NCI-H446 (cell line): ENCODE data around the gene MAFF.
"Not testable (repeated sequence)": the region's sequence is repeated elsewhere in the genome, so short reads cannot be mapped to it uniquely, and the experiment has no call there.

ENCODE experiments used
- DNase-seq, 2 experiments: peaks; one replicate each; lab custom pipeline; 2025; lab: John Stamatoyannopoulos, UW

MAFF gene

DNA sequence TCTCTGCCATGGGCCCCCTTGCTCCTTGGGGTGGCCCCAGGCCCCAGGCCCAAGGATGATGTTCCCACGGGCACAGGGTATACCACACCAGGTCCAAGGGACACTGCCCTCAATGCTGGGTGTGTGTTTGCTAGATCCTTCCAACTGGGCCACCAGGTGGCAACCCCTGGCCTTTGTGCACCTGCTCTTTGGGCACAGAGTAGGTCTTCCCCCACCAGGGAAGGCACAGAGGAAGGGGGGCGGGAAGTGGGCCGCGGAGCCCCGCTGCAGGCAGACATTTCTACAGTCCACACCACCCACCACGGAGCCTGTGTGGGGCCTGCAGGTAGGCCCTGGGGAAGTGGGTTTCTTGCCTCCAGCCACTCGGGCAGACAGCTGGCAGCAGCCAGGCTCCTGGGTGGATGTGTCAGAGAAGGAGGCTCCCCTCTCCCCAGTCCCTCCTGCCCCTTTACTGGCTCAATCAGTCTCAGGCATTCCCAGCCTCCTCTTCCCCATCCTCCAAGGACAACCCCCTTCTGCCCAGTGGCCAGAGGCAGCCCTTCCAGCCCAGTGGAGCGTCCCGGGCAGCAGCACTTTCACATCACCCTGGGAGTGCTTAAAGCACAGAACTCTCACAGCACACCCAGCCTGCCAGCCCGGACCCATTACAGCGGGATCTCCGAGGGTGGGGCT is 21.6 kb downstream of the MAFF start:
- DNase-seq = no peak

DNA sequence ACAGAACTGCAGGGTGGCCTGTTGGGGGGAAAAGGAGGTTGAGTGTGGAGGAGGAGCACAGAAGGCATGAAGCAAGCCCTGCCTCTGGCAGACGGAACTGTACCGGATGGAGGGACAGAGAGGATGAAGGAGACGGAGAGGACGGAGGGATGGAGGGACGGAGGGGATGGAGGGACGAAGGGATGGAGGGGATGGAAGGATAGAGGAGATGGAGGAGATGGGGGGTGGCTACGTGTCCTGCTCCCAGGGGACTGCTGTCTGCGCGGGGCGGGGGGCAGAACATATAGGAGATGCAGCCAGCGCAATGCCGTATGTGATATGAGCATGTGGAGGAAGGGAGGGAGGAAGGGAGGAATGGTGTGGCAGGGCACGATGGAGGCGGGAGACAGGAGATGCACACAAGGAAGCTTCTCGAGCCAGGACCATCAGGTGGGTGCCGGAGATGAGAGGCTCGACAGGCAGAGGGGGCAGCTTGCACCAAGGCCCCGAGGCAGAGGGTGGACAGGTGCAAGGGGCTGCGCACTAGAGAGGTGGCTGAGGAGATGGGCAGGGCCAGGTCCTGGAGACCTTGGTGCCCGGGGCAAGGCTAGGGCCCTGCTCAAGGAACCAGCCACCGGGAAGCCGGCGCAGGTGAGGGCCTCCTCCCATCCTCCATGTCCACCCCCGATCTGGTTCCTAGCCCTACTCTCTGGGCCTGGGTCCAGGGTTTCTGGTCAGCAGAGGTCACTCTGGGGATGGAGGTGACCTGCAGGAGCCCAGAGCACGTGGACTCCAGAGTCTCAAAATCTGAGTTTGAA is 25.3 kb downstream of the MAFF start:
- no peak for DNase-seq

DNA sequence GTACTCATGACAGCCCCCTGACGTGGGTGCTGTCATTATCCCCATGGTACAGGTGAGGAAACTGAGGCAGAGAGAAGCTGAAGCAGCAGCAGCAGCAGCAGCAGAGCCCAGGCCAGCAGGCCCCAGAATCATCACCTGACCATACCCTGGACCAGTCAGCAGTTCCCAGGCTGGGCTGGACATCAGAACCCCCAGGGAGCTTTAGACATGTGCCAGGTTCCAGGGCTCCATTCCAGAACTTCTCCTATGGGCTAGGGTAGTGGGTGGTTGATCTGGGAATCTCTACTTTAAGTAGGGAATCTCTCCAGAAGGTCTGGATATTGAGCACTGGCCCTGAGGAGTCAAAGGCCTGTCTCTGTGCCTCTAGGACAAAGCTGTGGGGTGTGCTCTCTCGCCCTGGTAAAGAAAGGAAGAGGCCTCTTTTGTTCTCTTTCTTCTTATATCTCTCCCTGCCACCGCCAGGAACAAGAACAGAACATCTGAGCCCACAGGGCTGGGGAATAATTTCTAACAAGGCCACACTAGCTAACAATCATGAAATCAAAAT is 26.6 kb downstream of the MAFF start:
- no peak for DNase-seq

DNA sequence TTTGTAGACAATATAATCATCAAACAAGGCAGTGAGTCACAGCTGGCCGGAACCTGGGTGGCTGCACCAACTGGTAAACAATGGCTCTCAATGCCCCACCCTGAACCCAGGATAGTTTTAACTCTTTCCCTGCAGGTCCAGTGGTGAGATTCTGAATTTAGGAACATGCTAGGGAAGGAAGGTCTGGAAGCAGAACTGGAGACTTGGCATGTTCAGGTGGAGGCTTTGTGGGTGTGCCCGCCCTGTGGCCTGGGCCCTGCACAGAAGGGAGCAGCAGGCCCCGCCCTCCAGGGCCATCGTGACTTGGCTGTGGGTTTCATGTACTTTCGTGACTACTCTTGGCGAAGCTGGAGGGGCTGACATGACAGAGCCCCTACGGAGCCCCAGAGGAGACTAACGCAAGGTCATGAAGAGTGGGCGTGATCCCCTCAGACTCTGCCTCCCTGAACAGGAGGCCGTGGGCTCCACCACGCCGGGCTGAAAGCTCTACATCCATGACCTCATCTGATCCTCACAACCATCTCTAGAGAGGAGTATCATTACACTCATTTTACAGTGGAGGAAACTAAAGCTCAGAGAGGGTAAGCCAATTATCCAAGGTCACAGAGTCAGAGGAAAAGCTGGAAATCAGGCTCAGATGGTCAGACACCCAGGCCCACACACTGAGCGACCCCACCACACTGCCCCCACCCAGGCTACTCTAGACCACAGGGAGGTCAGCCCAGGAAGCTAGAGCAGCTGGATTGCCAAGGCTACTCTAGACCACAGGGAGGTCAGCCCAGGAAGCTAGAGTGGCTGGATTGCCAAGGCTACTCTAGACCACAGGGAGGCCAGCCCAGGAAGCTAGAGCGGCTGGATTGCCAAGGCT is 27.3 kb downstream of the MAFF start:
- no peak for DNase-seq

DNA sequence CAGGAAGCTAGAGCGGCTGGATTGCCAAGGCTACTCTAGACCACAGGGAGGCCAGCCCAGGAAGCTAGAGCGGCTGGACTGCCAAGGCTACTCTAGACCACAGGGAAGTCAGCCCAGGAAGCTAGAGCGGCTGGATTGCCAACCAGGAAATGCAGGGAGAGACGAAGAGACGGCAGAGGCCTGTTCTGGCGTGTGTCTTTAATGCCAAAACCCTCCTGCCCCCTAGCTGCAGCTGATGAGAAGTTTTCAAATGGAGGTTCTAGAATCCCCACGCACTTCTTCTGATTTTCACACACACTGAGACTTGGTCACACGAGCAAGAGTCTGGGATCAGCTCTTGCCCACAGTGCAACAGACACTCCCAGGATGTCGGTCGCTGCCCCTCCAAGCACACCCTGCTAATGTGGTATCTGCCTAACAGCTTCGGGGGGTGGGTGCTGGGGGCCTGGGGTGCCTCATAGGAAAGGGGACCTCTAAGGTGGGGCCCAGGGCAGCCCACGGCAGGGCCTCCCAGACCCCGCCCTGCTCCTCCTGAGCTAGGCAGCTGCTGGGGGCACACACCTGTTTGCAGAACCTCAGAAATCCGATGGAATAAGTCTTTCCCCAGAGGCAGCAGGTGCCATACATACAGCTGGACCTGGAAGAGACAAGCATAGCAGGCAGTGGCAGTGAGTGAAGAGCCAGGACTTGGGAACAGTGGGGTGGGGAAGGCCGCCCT is 28.5 kb downstream of the MAFF start:
- DNase-seq = peak in 1 of 2 experiments; percentile 34

DNA sequence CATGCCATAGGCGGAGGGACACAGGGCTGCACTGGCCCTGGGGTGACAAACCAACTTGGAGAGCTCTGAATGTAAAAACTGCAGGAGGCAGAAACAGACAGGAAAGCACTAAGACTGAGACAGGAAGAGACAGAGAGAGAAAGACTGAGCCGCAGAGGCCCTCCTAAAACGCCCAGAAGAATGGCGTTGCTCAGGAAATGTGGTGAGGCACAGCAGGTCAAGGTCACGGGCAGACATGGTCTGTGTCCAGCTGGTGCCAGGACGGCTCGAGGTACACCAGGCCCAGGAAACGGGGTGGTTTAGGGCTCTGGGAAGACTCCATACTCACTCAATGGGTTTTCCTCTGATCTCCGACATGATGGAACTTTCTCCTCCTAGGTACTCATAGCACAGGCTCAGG is 29.1 kb downstream of the MAFF start:
- DNase-seq = no peak

DNA sequence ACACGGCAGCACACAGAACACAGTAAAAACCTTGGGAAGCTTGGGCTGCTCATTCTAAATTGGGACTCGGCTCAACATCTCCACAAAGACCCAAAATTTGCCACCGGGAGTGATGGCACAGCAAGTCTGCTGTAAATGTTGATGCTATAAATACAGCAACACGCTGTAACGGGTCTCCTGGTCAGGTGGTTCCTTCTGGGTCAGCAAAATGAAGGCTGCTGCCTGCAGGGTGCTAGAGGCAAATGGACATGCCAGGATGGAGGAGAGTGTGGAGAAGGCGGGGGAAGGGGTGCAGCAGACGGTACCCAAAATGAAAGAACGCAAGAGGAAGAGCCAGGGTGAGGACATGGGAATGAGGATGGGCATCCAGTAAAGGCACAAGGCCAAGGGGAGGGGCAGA is 30.4 kb downstream of the MAFF start:
- DNase-seq = no peak

DNA sequence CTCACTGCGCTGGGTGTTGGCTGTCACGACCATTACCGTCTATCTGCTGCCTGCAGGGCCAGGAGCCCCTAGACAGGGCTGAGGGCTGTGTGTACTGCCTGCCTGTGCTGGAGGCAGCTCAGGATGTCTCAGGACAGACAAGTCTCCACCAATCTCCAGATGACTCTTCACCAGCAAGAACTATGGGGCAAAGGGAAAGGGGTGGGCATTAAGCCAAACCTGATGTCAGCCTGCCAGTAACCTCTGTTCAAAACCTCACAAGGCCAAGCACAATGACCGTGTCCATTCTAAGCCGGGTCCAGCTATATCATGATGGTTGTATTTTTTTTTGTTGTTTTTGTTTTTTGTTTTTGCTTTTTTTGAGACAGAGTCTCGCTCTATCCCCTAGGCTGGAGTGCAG is 31.6 kb downstream of the MAFF start:
- no peak for DNase-seq

DNA sequence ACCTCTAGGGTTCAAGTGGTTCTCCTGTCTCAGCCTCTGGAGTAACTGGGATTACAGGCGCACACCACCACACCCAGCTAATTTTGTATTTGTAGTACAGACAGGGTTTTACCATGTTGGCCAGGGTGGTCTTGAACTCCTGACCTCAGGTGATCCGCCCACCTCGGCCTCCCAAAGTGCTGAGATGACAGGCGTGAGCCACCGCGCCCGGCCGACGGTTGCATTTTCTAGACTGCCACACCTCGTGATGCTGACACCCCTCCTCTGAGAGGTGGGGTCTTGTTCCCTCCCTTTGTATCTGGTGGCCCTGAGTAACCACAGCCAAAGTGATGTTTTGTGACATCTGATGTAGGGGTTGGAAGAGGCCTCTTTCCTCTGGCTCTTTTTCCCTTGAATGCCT is 32.1 kb downstream of the MAFF start:
- DNase-seq = not testable (repeated sequence)

DNA sequence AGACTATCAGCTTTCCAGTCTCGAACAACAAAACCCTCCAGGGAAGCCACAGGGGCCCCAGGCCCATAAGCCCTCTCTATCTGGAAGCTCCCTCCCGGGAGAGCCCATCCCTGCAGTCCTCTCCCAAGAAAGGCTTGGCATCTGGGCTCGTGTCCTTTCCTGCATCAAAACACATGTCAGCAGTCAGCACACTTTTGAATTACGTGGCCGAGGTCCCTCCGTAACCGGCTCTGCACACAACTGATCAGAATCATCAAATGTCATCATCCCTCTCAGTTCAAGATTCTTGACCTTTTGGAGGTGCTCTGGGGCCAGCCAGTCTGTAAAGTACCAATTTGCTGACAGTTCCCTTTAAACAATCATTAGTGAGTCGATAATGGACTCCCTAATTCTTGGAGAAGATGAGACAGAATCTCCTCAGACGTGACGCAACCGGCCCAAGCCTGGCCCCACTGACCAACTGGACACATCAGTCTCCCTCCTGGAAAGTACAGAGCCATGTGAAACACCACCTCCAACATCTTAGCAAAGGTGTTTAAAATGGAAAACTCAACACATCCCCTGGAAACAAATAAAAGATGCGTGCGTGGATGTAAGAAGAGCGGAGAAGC is 33.6 kb downstream of the MAFF start:
- DNase-seq = no peak

DNA sequence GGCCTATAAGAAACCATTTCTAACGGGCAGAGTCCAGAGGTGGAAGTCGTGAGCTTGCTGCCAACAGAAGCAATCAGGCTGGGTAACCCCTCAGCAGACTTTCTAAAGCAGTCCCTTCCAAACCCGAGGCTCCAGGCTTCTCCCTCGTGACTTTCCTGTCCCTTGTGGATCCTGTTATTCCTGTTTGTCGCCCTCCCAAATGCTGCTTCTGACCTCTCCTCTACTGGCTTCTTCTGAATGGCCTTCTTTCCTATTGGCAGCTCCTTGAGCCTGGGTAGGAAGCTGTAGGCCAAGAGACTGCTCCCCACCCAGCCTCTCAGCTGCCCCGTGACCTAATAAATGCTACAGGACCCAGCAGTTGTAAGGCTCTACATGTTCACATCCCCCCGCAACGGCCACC is 35.0 kb downstream of the MAFF start:
- no peak for DNase-seq

DNA sequence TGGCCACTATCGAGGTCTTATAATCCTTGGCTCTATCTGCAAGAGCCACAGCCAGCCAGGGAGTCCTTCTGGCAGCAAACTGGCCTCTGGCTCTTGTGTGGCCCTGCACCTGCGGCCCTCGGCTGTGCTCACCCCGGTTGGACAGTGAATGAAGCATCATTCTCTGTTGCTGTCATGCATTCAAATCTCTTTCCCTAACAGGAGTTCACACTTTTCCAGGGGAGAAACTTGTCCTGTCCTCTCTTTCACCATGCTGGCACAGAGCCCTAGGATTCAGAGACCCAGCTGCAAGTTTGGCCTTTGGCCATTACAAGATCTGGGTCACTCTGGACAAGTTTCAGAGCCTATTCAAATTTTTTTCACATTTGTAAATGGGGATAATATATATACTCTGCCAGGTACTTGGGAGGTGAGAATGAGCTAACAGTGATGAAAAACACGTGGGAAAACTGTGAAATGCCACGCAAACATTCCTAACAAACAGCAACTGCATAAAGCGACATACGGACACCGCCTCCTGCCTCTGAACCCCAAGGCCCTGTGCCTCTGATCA is 36.8 kb downstream of the MAFF start:
- no peak for DNase-seq

DNA sequence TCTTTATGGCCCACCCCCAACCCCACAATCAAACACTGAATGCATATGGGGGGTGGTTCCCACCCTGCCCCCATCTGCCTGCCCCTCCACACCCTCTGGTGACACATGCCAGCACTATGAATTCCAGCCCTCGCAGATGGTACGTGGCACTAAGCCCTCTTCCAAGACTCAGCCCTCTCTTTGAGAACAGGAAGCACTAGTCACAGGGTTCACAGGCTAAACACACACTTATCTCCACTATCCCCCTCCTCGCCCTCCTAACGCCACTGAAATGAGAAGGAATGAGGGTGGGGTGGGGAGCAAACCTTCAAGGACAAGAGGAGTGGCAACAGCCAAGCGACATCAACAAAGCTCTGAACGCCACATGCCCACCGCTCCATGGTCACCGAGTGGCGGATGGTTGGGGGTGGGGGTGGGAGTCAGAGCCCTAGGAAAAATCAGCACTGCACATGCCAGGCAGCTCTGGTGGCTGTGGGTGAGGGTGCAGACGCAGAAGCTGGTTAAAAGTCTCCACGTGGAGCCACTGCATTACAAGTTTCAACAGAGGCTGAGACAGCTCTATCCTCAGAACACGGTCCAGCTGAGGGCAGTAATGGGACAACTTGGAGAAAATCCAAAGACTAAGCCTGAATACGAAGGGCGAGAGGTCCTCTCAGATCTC is 37.4 kb downstream of the MAFF start:
- DNase-seq = peak in 1 of 2 experiments; percentile 10

DNA sequence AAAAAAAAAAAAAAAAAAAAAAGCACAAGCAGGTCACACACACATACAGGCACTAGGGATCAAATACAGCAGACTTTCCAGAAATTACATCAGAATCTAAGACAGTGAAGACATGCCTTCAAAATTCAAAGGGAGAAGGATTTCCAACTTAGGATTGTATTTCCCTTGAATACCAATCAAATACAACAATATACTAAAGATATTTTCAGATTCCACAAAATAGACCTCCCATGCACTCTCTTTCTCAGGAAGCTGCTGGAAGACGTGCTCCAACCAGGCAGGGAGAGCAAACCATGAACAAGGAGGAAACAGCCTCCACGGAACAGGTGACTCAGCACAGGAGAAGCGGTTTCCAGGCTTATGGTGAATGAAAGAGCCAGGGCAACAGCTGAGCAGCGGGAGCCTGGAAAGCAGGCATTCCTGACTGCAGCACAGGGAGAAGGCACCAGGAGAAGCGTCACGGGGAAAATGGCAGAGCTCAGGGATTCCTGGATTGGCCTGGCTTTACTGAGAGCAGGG is 39.0 kb downstream of the MAFF start:
- no peak for DNase-seq

DNA sequence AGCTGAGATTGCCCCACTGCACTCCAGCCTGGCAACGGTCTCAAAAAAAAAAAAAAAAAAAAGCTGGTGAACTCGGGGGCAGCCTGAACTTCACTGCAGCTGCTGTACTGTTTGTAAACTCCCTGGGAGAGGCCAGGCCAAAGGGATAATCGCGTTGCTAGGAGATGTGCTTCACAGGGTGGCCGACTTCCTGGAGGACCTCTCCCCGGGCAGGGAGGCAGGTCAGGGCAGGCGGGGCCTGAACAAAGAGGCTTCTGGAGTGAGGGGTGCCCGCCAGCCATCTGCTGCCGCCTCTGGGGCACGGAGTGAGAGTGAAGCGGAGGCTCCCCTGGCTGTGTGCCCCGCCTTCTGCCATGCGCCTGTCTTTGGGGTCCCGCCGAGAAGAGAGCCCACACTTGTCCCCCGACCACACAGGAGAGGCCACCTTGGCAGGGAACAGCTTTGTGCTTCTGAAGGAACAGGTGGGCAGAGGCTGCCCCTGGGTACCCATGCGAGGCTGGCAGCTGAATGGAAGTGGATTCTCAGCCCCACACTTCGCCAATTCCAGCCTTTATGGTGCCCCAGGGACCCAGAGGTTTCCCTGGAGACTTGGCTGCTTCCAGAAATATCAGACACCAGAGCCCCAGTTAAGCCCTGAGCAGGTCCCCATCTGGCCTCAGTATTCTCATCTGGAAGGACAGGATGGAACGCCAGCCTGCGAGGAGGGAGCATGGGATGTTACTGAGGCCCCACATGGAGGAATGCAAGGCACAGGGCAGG is 41.4 kb downstream of the MAFF start:
- peak; percentile 42 to 82 for DNase-seq

DNA sequence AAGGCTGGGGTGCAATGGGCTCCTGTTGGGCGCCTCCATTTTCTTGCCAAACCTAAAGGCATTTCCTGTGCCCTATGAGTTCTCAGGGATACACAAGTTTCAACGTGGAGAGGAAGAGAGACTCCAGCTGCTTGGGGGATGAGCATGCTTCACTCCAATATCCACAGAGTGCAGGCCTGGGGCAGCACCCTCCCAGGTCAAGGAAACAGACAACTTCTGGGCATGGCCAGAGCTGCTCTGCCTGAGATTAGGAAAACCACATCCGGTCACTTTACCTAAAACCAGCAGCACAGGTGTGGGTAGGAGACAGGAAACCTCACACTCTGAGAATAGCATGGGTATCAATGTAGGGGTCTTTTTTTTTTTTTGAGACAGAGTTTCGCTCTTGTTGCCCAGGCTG is 42.3 kb downstream of the MAFF start:
- no peak for DNase-seq

DNA sequence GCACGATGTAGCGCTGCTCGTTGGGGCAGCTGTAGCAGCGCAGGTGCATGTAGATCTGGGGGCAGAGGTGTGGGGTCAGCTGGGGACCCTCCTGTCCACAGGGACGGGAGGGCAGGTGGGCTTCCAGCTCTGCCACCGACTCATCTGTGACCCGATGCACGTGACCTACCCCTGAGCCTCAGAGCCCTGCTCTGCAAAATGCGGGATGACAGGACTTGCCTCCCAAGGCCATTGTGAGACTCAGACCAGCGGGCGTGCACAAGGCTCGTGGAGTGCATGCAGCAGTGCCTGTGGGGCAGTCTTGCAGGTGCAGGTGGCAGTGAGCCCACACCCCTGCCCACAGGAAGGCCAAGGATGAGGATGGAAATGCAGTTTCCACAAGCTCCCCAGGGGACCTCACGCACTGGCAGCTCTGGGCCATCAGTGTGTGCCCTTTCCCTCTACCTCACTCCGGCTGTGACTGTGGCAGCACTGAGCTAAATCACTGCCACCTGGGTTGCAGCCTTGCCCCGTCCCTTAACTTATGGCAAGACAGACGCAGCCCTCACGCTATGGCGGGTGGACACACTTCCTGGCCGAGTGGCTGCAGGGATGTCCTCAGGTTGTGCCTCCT is 44.4 kb downstream of the MAFF start:
- DNase-seq = no peak

DNA sequence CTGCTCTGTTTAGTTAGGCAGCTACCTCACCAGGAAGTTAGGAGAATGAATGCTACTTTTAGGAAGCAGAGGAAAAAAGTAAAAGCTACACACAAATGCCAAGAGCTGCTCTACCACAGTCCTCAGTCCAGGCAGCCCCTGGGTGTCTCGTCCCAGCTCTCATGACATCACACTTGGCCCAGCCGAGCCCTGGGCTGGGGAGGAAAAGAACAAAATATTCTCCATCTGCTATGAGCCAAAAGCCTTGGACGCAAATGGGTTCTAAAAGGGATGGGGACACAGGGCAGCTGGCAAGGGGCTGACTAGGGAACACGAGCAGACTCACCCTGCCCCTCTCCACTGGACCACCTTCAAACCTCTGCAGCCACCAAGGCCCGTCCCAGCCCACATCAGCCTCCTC is 44.9 kb downstream of the MAFF start:
- DNase-seq = peak in 1 of 2 experiments; percentile 64

DNA sequence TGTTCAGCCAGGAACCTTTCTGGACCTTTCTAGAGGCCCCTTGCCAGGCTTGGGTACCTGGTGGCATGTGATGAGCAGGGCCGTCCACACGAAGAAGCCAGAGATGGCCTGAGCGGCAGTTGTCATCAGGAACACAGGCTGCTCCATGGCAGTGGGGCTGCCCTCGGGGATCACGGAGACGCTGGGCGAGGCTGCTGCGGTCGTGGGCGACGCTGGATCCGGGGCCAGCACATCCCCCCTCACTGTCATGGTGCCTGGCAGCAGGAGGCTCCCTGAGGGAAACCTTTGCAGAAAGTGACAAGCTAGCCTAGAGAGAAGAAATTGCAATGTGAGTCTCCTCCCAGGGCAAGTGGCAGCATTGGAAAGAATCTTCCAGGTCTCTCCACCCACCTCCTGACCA is 45.9 kb downstream of the MAFF start:
- DNase-seq = no peak
